Measurements from ENCODE around the gene SCAMP3. TPM values are rescaled to one million over a fixed set of nuclear protein-coding genes. Genes with fewer than 3 reads are reported as not detected.

Gene SCAMP3
- total and polyA plus RNA-seq, 7 experiments from 2014 or later, result 50.8 to 219 (median 110) TPM

GRCh38 chr1:155272466-155273342 lies 10.5 kb upstream of the SCAMP3 start:
- Histone ChIP-seq H3K36me3 (ENCODE audit: control insufficient read depth in 2 of 3, insufficient read depth in 3 of 3, low read length in 3 of 3) (peaks cover 10 to 36% (median 18%) of the 10 kb centered on the region in 3 experiments), H3K4me1 (ENCODE audit: control insufficient read depth in 2 of 2, insufficient read depth in 2 of 2, low read length in 2 of 2) (peaks cover 18 to 26% of the 10 kb centered on the region in 2 donors), H3K27me3 (ENCODE audit: control insufficient read depth in 2 of 2, insufficient read depth in 2 of 2, low read length in 2 of 2) (no peaks in the 10 kb centered on the region), H3K9me3 (ENCODE audit: control insufficient read depth in 2 of 3, low read length in 3 of 3) (no peaks in the 10 kb centered on the region), H3K27ac (ENCODE audit: low read depth, low read length) (peak overlapping the region; percentile 84), H3K4me3 (ENCODE audit: low read length) (peak overlapping the region; percentile 52)
- Mint-ChIP-seq H3K27ac (peak overlapping the region; percentile 72 to 98 (median 94)), H3K36me3 (peaks cover 0 to 30% (median 10%) of the 10 kb centered on the region in 5 donors), H3K27me3 (no peaks in the 10 kb centered on the region), H3K9me3 (no peaks in the 10 kb centered on the region), H3K4me1 (peaks cover 25 to 52% (median 49%) of the 10 kb centered on the region in 7 donors), H3K4me3 (peak overlapping the region; percentile 84 to 97 (median 94))
- peak; percentile 39 for ATAC-seq
- intact Hi-C loops (cut with micrococcal nuclease), result loop anchor here (1.0 to 10.0 kb wide), 13 partner anchors 10 to 782 kb away; partner anchors contain the start of genes ENTREP3 (in 2 of the 2), FDPS (in 2 of the 2), GON4L (in 2 of the 2) and SCAMP3 (in 2 of the 2)
- ChIA-PET CTCF (interaction anchor here (0.9 to 3.1 kb wide), 4 partner anchors 9 to 95 kb away, joined by 3 to 18 read pairs (median 4); no protein-coding TSS in a partner anchor), POLR2A (interaction anchor here (0.5 to 4.3 kb wide), 10 partner anchors 9 to 293 kb away, joined by 3 to 40 read pairs (median 3); partner anchors contain the start of gene SCAMP3)
- DNase-seq, result peak in 2 of 9 donors; percentile 8 to 25

- intact Hi-C loops (cut with micrococcal nuclease), result loop anchor here in 1 of 2 donors (10.0 kb wide), 1 partner anchor 785 kb away; the partner anchor contains the start of genes LAMTOR2 and UBQLN4
Measured at GRCh38 chr1:155269381-155269780, 7.2 kb upstream of the SCAMP3 start.

GRCh38 chr1:155268630-155269029 lies 6.5 kb upstream of the SCAMP3 start:
- DNase-seq (no peak), ATAC-seq (no peak)
- H3K9me3 ChIP-seq (ENCODE audit: control insufficient read depth in 2 of 3, low read length in 3 of 3), result no peaks in the 10 kb centered on the region
- peaks cover 22 to 73% (median 26%) of the 10 kb centered on the region in 3 experiments for H3K36me3 ChIP-seq (ENCODE audit: control insufficient read depth in 2 of 3, insufficient read depth in 3 of 3, low read length in 3 of 3)
- ChIA-PET CTCF (no interaction called here), POLR2A (interaction anchor here (1.0 kb wide), 1 partner anchor 19 kb away, joined by 3 read pairs; no protein-coding TSS in a partner anchor)
- Mint-ChIP-seq H3K27me3 (no peaks in the 10 kb centered on the region), H3K9me3 (no peaks in the 10 kb centered on the region), H3K36me3 (peaks cover 4 to 51% (median 25%) of the 10 kb centered on the region in 5 donors), H3K4me1 (peaks cover 13 to 40% (median 28%) of the 10 kb centered on the region in 7 donors), H3K4me3 (no peak overlapping the region), H3K27ac (peak overlapping the region in 1 of 9 donors; percentile 51)
- peaks cover 4 to 13% of the 10 kb centered on the region in 2 donors for H3K4me1 ChIP-seq (ENCODE audit: control insufficient read depth in 2 of 2, insufficient read depth in 2 of 2, low read length in 2 of 2)
- H3K27ac ChIP-seq (ENCODE audit: low read depth, low read length), result no peak overlapping the region
- H3K27me3 ChIP-seq (ENCODE audit: control insufficient read depth in 2 of 2, insufficient read depth in 2 of 2, low read length in 2 of 2), result no peaks in the 10 kb centered on the region
- intact Hi-C loops (cut with micrococcal nuclease), result loop anchor here in 1 of 2 donors (10.0 kb wide), 1 partner anchor 786 kb away; the partner anchor contains the start of genes LAMTOR2 and UBQLN4
- no peak overlapping the region for H3K4me3 ChIP-seq (ENCODE audit: low read length)

More at GRCh38 chr1:155269381-155269780, 7.2 kb upstream of the SCAMP3 start:
- peaks cover 4 to 46% (median 25%) of the 10 kb centered on the region in 5 donors for H3K36me3 Mint-ChIP-seq
- peaks cover 19 to 66% (median 26%) of the 10 kb centered on the region in 3 experiments for H3K36me3 ChIP-seq (ENCODE audit: control insufficient read depth in 2 of 3, insufficient read depth in 3 of 3, low read length in 3 of 3)
- no peak overlapping the region for H3K4me3 ChIP-seq (ENCODE audit: low read length)
- H3K27me3 Mint-ChIP-seq, result no peaks in the 10 kb centered on the region
- H3K4me3 Mint-ChIP-seq, result no peak overlapping the region
- DNase-seq, result no peak
- ChIA-PET CTCF (no interaction called here), POLR2A (interaction anchor here (1.0 to 1.1 kb wide), 2 partner anchors 20 to 25 kb away, joined by 3 read pairs; no protein-coding TSS in a partner anchor)
- no peaks in the 10 kb centered on the region for H3K27me3 ChIP-seq (ENCODE audit: control insufficient read depth in 2 of 2, insufficient read depth in 2 of 2, low read length in 2 of 2)
- peaks cover 13 to 43% (median 32%) of the 10 kb centered on the region in 7 donors for H3K4me1 Mint-ChIP-seq
- peak overlapping the region in 2 of 9 donors; percentile 10 to 28 for H3K27ac Mint-ChIP-seq
- no peak for ATAC-seq
- H3K9me3 Mint-ChIP-seq, result no peaks in the 10 kb centered on the region
- no peaks in the 10 kb centered on the region for H3K9me3 ChIP-seq (ENCODE audit: control insufficient read depth in 2 of 3, low read length in 3 of 3)
- no peak overlapping the region for H3K27ac ChIP-seq (ENCODE audit: low read depth, low read length)
- peaks cover 8 to 17% of the 10 kb centered on the region in 2 donors for H3K4me1 ChIP-seq (ENCODE audit: control insufficient read depth in 2 of 2, insufficient read depth in 2 of 2, low read length in 2 of 2)

- intact Hi-C loops (cut with micrococcal nuclease), result loop anchor here in 1 of 2 donors (10.0 kb wide), 1 partner anchor 787 kb away; the partner anchor contains the start of genes LAMTOR2 and UBQLN4
Measured at GRCh38 chr1:155267373-155267772, 5.2 kb upstream of the SCAMP3 start.

GRCh38 chr1:155266553-155266952 lies 4.4 kb upstream of the SCAMP3 start:
- H3K27me3 Mint-ChIP-seq, result no peaks in the 10 kb centered on the region
- Histone ChIP-seq H3K4me3 (ENCODE audit: low read length) (no peak overlapping the region), H3K36me3 (ENCODE audit: control insufficient read depth in 2 of 3, insufficient read depth in 3 of 3, low read length in 3 of 3) (peaks cover 24 to 79% (median 26%) of the 10 kb centered on the region in 3 experiments), H3K9me3 (ENCODE audit: control insufficient read depth in 2 of 3, low read length in 3 of 3) (no peaks in the 10 kb centered on the region), H3K27ac (ENCODE audit: low read depth, low read length) (no peak overlapping the region), H3K4me1 (ENCODE audit: control insufficient read depth in 2 of 2, insufficient read depth in 2 of 2, low read length in 2 of 2) (peaks cover 4 to 8% of the 10 kb centered on the region in 2 donors), H3K27me3 (ENCODE audit: control insufficient read depth in 2 of 2, insufficient read depth in 2 of 2, low read length in 2 of 2) (no peaks in the 10 kb centered on the region)
- DNase-seq, result no peak
- H3K4me1 Mint-ChIP-seq, result peaks cover 10 to 43% (median 24%) of the 10 kb centered on the region in 7 donors
- peak overlapping the region in 2 of 9 donors; percentile 19 to 20 for H3K27ac Mint-ChIP-seq
- no peak for ATAC-seq
- intact Hi-C loops (cut with micrococcal nuclease), result loop anchor here in 1 of 2 donors (10.0 kb wide), 1 partner anchor 788 kb away; the partner anchor contains the start of genes LAMTOR2 and UBQLN4
- H3K9me3 Mint-ChIP-seq, result no peaks in the 10 kb centered on the region
- peaks cover 4 to 52% (median 26%) of the 10 kb centered on the region in 5 donors for H3K36me3 Mint-ChIP-seq
- POLR2A ChIA-PET, result interaction anchor here (1.1 to 2.0 kb wide), 4 partner anchors 12 to 54 kb away, joined by 3 to 4 read pairs (median 4); partner anchors contain the start of gene RUSC1
- no peak overlapping the region for H3K4me3 Mint-ChIP-seq
- CTCF ChIA-PET, result interaction anchor here (1.2 to 1.6 kb wide), 3 partner anchors 16 to 94 kb away, joined by 4 to 5 read pairs (median 5); partner anchors contain the start of gene KRTCAP2

More at GRCh38 chr1:155267373-155267772, 5.2 kb upstream of the SCAMP3 start:
- DNase-seq (no peak), ATAC-seq (no peak)
- Mint-ChIP-seq H3K27me3 (no peaks in the 10 kb centered on the region), H3K27ac (no peak overlapping the region), H3K4me3 (no peak overlapping the region), H3K9me3 (no peaks in the 10 kb centered on the region), H3K36me3 (peaks cover 4 to 51% (median 25%) of the 10 kb centered on the region in 5 donors), H3K4me1 (peaks cover 7 to 42% (median 24%) of the 10 kb centered on the region in 7 donors)
- Histone ChIP-seq H3K27me3 (ENCODE audit: control insufficient read depth in 2 of 2, insufficient read depth in 2 of 2, low read length in 2 of 2) (no peaks in the 10 kb centered on the region), H3K9me3 (ENCODE audit: control insufficient read depth in 2 of 3, low read length in 3 of 3) (no peaks in the 10 kb centered on the region), H3K4me3 (ENCODE audit: low read length) (no peak overlapping the region), H3K36me3 (ENCODE audit: control insufficient read depth in 2 of 3, insufficient read depth in 3 of 3, low read length in 3 of 3) (peaks cover 24 to 74% (median 26%) of the 10 kb centered on the region in 3 experiments), H3K27ac (ENCODE audit: low read depth, low read length) (no peak overlapping the region), H3K4me1 (ENCODE audit: control insufficient read depth in 2 of 2, insufficient read depth in 2 of 2, low read length in 2 of 2) (peaks cover 6 to 15% of the 10 kb centered on the region in 2 donors)
- POLR2A ChIA-PET, result interaction anchor here (1.2 to 2.0 kb wide), 4 partner anchors 11 to 41 kb away, joined by 3 to 4 read pairs (median 4); no protein-coding TSS in a partner anchor
- CTCF ChIA-PET, result interaction anchor here (0.8 to 1.5 kb wide), 2 partner anchors 17 to 56 kb away, joined by 3 to 4 read pairs; no protein-coding TSS in a partner anchor

Measured in naive thymus-derived CD4-positive, alpha-beta T cell (primary cell).